ENCODE results near the gene PTBP1.

- TF ChIP-seq POLR2A (IDR thresholded peaks at IDR 0.05; ENCODE audit: low read length) = no peak
- TF ChIP-seq GATA1 (IDR thresholded peaks at IDR 0.05; ENCODE audit: low read depth, low read length) = no peak
Observed at GRCh38 chr19:806815-807421, 9.7 kb downstream of the PTBP1 start.
